Measurements from ENCODE around the gene S100A6.
"Not testable (repeated sequence)": the region's sequence is repeated elsewhere in the genome, so short reads cannot be mapped to it uniquely, and the experiment has no call there.

The S100A6 gene

DNA sequence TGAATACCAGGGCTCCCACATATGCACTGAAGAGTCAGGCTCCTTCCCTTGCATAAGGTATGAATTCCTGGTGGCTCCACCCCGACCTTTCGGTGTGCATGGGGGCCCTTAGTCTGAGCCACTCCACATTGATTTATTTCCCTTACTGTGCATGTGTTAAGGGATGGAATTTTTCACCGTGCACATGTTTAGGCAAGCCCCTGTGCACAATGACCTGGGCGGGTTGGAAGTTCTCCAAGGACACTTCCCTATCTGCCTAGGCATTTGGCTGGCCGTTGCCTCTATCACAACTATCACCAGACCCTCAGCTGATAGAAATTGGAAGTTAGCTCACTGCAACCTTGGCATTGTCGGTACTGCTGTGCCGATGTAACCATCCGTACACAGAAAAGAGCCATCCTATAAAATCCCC is 9.7 kb downstream of the S100A6 start:
- DNase-seq: no peak

DNA sequence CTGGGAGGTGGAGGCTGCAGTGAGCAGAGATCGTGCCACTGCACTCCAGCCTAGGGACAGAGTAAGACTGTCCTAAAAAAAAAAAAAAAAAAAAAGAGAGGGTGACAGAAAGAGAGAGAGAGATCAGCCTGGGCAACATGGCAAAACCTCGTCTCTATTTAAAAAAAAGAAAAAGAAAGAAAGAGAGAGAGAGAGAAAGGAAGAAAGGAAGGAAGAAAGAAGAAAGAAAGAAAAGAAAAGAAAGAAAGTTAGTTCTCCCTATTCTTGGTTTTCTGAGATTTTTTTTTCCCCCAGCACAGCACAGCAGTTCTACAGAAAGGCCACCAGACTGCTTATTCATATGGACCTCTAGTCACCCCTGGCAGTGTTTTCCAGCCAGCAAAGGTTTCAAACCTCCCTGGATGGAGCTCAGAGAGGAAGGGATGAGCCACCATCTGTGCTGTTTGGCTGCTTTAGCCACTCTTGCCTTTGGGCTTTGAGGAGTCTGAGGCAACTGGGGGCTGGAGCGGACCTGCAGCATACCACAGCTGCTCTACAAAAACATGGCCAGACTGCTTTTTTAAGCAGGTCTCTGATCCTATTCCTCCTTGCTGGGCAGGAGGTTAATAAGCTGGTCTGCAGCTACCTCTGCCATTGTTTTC is 10.6 kb downstream of the S100A6 start:
- DNase-seq: no peak

DNA sequence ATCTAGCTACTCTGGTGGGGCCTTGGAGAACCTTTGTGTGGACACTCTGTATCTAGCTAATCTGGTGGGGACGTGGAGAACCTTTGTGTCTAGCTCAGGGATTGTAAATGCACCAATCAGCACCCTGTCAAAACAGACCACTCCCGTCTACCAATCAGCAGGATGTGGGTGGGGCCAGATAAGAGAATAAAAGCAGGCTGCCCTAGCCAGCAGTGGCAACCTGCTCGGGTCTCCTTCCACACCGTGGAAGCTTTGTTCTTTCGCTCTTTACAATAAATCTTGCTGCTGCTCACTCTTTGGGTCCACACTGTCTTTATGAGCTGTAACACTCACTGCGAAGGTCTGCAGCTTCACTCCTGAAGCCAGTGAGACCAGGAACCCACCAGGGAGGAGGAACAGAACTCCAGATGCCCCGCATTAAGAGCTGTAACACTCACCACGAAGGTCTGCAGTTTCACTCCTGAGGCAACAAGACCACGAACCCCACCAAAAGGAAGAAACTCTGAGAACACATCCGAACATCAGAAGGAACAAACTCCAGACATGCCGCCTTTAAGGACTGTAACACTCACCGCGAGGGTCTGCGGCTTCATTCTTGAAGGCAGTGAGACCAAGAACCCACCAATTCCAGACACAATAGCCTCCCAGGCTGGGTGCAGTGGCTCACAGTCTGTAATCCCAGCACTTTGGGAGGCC is 13.3 kb downstream of the S100A6 start:
- not testable (repeated sequence) for DNase-seq

DNA sequence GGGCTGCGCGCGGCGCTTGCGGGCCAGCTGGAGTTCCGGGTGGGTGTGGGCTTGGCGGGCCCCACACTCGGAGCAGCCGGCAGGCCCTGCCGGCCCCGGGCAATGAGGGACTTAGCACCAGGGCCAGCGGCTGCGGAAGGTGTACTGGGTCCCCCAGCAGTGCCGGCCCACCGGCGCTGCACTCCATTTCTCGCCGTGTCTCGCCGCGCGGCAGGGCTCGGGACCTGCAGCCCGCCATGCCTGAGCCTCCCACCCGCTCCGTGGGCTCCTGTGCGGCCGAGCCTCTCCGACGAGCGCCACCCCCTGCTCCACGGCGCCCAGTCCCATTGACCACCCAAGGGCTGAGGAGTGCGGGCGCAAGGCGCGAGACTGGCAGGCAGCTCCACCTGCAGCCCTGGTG is 14.0 kb downstream of the S100A6 start:
- DNase-seq: not testable (repeated sequence)

DNA sequence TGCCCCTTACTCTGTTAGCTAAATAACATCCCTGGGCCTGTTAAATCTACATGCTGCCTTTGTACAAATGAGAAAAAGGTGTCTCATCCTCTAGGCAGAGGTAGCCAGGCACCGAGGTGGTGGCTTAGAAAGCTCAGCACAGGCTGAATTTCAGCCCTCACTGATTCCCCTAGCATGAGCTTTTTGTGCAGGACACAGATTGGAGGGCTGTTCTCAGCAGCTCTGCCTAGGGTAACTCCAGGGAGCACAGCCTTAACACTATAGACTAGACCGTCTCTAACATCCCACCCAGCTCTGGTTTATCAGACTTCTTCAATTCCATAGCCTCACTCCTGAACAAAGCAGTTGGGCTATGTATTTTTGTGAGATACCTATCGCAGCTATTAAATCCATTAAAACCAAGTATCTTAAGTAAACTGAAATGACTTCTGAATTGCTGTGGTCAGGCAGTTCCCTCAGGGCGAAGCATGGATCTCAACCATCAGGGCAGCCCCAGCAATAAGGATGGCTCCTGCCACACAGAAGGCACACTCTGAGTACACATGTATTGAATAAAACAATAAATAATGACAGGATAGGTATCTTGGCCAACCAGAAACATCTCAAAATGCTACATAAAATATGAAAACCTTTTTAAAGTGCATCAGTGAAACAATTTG is 14.8 kb downstream of the S100A6 start:
- no peak for DNase-seq

DNA sequence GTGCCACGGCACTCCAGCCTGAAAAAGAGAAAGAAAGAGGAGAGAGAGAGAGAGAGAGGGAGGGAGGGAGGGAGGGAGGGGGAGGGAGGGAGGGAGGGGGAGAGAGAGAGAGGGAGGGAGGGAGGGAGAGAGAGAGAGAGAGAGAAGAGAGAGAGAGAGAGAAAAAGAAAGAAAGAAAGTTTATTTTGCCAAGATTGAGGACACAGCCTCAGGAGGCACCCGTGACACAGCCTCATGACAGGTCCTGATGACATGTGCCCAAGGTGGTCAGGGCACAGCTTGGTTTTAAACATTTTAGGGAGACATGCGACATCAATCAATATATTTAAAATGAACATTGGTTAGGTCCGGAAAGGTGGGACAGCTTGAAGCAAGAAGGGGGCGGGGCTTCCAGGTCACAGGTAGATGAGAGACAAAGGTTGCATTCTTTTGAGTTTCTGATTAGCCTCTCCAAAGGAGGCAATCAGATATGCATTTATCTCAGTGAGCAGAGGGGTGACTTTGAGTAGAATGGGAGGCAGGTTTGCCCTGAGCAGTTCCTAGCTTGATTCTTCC is 15.6 kb downstream of the S100A6 start:
- DNase-seq: not testable (repeated sequence)

DNA sequence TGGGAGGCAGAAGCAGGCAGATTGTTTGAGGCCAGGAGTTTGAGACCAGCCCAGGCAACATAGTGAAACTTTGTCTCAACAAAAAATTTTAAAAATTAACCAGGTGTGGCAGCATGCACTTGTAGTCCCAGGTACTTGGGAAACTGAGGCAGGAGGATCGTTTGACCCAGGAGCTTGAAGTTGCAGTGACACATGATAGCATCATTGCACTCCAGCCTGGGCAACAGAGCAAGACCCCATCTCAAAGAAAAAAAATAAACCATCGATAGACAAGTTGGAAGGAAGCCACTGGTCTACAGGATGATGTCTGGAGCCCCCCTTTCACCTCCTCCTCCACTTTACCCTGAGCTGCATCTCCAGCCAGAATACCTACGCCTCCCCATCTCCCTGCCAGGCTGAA is 16.5 kb downstream of the S100A6 start:
- DNase-seq: no peak

DNA sequence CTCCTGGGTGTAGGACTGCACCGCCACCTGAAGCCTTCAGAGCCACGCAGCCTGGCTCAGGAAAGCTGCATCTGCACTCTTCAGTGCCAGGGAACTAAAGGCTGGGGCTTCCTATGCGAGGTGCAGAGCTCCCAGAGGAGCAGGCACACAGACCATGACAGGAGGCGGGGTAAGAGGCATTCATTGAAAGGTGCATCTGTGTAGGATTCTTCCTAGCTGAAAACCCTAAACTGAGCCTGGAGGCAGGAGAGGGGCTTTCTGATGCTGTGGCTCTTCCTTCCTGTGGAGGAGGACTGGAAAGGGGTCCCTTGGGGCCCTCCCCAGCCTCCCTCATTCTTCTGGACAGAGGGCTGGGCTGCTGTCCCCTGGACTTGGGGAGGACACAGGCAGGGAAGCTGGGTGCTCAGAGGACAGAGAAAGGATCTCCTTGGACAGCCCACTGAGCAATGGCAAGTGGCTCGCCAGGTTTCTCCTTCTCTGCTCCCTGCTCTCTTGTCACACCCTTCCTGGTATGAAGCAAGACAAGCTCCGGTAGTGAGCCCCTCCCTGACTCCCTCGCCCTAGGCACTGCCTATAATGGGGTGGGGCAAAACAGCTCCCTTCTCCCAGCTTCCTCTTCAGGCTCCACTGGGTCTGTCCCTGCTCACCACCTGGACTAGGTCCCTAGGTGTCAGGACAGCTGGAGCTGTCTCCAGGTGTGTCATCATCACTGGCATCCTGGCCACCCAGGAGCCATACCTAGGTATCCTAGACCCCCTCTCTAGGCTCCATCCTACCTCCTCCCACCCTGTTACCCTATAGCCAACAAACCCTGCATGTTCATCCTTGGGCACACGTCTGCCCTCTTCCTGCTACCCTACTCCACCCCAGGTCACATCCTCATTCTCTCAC is 20.0 kb downstream of the S100A6 start:
- no peak for DNase-seq

DNA sequence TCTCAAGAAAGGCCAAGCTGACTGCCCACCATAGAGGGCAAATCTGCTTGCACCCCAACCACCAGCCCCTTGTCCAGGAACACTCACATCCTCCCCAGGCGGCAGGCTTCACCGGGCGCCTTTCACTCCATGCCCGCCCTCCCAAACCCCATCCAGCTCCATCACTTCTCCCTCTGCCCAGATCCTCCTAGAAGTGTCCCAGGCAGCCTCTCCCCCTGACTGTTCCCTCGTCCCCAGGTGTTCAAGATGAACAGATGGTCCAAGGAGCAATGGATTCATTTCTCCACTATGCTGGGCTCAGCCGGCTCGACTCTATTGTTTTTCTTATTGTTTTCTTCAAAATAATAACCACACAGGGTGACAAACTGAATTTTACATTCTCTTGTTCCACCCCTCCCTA is 22.1 kb downstream of the S100A6 start:
- no peak for DNase-seq

DNA sequence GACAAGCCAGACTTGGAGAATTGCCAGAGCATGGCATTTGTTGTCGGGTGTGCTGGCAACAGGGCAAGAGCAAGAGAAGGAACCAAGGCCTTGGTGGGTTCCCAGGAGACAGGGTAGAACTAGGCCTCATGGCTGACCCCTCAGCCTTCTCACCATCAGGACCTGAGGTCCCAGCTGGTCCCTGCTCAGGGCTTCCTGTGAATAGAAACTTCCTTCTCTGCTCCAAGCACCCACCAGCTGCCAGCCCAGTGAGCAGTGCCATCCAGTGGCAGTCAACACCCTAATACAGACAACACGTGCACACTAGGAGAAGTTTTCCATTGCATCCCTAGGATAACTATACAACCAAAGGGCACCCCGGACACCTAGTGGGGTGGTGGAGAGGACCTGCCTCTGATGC is 22.8 kb downstream of the S100A6 start:
- no peak for DNase-seq

DNA sequence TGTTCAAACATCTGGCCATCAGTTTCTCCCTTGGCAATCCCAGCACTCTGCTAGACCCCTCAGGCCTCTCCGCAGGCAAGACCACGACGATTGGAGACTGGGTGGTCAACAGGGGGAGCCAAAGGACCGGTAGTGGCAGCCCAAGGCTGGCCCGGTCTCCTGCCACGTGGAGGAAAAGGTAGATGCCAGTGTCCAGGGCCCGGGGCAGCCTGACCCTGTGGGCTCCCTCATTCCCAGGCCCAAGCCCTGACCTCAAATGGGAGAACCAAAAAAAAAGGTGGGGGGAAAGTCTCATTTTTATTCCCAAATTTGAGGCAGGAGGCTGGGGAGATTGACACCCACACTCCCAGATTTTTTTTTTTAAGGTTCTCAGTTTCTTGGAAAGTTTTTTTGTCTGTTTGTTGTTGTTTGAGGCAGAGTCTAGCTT is 24.8 kb downstream of the S100A6 start:
- peak; percentile 61 for DNase-seq

DNA sequence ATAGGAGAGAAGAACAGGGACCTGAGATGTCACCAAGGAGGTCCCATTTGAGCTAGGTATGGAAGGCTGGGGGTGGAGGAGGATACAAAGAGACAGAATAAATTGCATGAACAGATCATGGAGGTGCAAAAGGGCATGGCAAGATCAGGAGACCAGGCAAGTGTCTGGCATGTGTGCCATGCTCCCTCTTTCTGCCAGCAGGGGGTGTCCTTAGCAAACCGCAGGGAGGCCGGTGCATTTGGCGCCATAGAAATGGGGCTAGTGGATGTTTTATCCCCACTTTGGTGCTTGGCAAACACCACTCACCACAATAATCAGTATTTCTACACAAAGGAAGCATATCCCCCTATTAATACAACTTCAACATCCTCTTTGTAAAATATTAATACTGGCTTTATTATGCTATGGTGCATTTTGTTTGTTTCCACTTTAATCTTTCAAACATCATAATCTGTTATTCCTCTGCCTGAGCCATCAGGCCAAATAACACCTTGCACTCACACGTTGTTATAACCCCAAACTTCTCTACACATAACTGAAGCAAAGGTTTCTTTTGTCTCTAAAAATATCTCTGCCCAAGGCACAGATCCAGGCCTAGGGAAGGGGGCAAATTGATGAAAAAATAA is 25.9 kb downstream of the S100A6 start:
- peak; percentile 40 for DNase-seq

DNA sequence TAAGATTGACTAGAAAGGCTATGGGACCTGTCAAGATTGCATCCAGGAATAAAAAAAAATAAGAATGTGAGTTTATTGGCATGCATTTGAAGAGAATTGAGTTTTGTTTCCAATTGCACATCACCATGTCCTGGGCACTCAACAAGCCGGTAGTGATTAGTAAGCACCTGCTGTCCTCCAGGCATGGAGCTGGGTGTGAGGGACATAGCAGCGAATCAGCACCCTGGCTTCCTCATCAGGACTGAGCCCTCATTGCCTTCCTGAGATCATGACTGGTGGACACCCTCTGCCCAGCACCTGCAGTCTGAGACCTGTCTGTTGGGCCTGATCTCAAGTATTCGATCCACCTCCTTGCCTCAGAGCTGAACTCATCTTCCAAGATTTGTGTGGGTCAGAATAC is 26.8 kb downstream of the S100A6 start:
- DNase-seq: no peak

DNA sequence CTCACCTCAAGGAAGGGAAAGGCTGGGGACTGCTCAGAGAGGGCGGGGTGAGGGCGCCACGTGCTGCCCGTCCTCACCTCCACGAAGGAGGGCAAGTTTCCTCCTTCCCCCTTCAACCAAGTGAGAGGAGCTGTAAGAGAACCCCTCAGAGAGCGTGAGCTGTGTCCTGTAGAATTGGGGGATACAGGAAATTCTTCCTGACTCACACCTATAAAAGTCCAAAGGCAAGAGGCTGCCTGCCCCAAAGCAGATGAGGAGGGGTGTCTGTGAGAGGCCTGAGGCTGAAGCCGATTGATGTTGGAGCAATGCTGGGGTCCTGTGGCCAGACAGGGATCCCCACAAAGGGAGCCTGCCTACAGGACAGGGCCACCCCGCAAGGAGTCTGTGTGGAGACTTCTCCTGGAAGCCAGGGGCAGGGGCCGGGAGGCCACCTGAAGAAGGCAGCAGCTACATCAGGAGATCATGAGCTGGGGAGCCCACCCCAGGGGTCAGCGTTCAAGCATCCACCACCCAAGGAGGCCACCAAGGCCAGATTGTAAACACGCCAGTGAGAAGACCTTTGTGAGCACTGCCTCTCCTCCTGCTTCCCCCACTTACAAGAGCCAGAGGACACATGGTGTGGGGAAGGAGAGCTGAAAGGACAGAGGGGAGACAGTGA is 27.7 kb downstream of the S100A6 start:
- no peak for DNase-seq

DNA sequence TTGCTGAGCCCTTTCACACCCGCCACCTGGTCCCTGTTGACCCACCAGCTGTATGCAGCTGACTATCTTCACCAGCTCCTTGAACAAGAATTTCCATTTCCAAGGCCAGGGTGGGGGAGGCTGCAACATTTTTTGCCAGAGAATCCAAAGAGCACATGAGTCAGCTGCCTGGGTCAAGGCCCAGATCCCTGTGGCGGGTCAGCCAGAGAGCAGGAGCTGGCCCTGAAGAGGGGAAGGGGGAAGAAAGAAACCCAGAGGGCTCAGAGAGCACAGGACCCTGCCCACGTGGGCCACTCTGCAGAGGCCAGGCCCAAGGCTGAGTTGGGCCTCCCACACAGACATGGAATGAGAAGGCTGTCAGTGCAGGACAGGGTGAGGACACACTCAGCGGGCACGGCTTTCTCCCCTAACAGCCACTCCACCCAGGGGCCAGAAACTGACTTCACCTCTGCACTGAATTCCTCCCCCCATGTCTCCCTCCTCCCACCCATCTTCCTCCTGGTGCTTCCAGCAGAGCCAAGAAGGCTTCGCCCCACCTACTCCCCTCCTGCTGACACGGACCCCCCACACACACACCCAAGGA is 28.9 kb downstream of the S100A6 start:
- DNase-seq: no peak

DNA sequence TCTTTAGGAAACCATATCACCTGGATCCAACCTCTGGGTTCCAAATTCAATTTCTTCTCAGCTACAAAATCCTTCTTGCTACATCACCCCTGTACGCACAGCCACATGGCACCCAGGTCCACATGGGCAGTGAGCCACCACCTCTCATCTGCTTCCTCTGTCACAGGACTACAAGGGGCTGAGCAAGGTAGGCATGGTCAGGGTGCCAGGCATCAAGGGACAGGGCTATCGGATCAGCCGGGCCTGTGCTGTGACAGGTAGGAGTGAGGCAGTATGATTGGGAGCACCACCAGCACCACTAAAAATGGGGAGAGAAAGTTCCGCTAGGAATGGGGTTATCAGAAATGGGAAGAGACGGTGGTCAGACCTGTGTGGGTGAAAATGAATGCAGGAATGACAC is 29.4 kb downstream of the S100A6 start:
- DNase-seq: no peak

DNA sequence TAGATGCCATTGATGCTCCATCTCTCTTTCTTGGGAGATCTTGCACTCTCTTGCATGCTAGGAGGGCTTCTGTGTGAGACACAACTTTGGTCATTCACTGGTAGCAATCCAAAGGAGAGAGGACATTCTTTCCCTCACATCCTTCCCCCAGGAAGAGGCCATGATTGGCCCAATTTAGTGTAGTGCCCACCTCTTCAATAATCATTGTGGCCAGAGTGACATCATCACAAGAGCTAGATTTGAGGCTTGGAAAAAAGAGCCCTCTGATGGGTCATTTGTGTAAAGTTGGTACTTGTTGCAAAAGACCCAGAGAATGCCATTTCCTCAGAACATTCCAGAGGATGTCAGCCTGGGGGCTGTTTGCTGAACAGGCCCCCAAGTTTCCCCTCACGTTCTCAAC is 30.2 kb downstream of the S100A6 start:
- no peak for DNase-seq

DNA sequence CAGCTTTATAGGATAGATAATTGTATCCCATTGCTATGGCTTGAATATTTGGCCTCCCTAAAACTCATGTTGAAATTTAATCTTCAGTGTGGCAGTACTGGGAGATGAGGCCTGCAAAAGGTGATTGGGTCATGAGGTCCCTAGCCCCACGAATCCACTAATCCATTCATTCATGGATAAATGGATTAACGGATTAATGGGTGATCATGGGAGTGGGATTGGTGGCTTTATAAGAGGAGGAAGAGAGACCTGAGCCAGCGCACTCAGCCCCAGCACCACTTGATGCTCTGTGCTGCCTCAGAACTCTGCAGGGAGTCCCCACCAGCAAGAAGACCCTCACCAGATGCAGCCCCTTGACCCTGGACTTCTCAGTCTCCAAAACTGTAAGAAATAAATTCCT is 32.0 kb downstream of the S100A6 start:
- no peak for DNase-seq

DNA sequence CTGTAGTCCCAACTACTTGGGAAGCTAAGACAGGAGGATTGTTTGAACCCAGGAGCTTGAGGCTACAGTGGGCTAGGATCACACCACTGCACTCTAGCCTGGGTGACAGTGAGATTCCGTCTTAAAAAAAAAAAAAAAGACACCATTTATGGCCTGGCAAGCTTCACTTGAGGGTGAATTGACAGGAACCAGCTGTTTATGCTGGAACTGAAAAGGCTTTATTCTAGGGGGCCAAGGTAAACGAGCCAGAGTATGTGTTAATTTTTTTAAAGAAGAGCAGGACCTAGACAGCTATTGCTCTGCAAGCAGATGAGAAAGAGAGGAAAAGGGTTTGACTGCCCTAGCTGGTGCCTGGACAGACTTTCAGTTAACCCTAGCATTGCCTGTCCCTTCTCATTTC is 37.0 kb downstream of the S100A6 start:
- DNase-seq: no peak

DNA sequence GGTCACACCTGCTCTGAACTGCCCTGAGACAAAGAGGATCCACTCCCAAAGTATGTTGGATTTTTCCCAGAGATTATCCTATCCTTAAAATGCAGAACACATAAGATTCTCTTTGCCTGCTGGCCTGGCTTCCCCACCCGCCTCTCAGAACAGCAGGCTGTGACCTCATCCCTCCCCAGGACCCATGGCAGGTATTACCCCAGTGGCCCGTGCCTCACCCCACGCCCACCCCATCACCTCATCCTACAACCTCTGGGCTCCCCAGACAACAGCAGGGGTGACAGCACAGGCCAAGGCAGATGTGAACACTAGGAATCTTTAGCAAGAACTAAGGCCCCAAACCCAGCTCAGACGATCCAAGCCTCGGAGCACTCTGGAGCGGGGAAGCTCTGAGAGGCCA is 40.3 kb downstream of the S100A6 start:
- DNase-seq: no peak

DNA sequence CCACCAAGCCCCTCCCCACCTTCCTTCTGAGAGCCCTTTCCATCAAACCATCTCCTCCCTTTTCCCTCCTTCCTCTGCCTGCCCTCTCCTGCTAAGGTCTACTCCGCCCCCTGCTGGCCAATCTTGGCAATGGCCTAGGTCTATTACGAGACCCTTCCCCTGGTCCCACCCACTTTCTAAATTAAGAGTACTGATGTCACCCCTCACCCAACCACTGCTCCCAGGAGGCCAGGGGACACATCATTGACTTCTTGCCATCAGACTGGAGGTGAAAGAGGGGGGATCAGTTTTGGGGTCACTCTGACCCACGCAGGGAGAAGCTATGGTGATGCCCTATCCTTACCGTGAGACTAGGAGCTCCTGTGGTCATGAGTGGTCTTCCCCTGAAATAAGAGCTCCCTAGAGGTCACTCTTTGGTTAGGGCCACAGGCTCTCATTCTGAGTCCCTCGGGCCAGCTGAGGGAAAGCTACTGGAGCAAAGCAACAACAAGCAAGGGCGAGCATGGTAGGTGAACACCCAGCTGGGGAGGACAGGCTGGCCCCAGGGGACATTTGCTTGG is 40.7 kb downstream of the S100A6 start:
- peak; percentile 49 for DNase-seq

Data from central memory CD4-positive, alpha-beta T cell (primary cell).